GM15510 (cell line): ENCODE data around the gene GRM7.

Source experiments
- POLR2A ChIP-seq: IDR thresholded peaks from 3 replicates; pipeline ENCODE4 v1.6.1; 2011; ENCODE audit warnings: borderline replicate concordance; ENCODE audit not compliant: insufficient read length; ENCODE audit errors: extremely low read depth

The GRM7 gene

DNA sequence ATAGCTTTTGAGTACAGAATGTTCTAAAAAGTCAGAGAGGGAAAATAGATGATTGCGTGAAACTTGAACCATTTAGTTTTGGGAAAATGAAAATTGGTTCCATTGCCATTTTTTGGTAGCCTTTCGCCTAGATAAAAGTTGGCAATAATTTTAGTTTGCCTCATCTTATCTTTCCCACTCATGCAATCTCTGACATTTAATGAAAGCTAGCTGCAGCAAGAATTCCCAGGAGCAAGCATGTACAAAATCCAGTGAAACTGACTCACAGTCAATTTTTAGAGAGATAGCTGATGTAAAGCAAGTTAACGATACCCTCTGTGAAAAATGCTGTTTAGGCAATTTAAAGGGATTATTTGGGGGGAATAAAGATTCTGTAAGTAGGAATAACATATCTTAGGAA lies 797.4 kb downstream of the GRM7 start:
- no peak for TF ChIP-seq POLR2A

DNA sequence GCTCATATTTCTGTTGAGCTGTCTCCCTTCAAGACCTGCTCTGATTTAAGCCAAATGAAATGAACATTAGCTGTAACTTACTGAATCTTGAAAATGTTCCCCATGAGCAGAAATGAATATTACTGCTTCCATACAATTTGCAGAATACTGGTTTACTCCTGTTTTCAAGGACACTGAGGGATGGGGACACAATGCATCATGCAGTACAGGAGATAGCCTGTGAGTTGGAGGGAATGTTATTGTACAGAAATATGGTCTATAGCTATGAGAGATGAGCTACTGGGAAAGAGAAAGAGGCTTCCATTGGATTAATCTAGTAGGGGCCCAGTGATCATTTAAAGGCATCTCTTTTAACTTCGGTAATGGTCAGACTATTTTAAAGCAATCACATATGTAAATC lies 798.2 kb downstream of the GRM7 start:
- TF ChIP-seq POLR2A = no peak

DNA sequence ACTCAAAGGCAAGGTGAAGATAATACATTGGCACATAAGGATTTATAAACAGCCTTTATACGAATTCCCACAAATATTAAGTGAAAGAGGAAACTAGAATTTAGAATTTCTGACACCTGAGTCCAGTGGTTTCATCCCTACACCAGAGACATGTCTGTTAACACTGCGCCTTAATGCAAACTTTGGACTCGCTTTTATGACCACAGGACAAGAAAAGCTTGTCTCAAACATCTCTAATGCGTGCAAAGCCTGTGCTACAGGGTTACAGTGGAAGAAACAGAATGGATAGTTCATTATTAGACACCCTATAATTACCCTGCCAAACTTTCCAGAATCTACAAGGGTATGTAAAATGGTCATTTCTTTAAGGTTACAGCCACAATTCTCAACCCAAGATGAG lies 802.9 kb downstream of the GRM7 start:
- no peak for TF ChIP-seq POLR2A

DNA sequence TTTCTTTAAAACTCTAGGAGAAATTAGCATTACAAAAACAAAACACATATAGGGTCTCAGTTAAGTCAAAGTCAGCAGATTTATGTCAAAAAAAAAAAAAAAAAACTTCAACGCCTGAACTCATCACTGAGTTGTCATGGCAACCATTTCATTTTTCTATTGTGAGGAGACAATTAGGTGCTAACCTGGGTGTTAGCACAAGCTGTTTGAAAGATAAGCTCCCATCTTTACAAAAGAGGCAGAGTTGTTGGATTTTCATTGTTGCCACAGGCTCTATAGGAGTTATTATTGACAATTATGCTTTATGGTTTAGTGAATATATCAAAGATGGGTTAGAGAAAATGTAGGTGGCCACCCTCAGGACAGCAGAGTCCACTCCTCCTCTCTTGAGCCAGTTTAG lies 806.9 kb downstream of the GRM7 start:
- no peak for TF ChIP-seq POLR2A

DNA sequence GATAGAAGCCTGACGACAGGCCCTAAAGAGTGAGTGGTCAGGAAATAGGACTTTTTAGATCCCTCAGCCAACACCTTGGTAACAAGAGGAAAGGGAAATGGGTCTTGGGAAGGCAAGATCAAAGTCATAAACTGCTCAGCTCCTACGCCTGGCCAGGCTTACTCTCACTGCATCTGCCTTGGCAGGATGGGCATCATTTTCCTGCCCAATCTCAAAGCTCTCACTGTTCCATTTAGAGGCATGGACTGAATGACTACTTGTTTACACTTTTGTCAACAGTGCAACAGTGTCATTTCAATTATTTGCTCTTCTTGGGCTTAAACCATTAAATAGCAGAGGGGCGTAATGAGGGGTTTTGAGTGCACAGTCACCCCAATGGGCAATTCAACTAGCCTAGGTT lies 808.7 kb downstream of the GRM7 start:
- TF ChIP-seq POLR2A = no peak

DNA sequence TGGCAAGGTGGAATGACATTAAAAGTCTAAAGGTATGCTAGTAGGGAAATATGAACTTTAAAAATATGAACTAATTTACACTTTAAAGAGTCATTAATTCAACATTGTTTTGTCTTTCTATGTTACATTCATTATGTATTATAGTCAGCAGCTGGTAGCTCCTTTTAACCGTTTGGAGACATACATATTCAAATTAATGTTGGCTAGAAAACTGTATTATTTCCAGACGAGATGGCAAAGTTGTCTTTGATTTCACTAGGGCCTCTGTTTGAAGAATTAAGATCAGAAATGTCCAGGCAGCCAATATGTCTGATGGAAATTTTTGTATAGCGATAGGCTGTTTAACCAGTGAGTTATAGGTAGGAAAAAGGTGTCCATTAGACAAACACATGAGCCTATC lies 817.6 kb downstream of the GRM7 start:
- no peak for TF ChIP-seq POLR2A

DNA sequence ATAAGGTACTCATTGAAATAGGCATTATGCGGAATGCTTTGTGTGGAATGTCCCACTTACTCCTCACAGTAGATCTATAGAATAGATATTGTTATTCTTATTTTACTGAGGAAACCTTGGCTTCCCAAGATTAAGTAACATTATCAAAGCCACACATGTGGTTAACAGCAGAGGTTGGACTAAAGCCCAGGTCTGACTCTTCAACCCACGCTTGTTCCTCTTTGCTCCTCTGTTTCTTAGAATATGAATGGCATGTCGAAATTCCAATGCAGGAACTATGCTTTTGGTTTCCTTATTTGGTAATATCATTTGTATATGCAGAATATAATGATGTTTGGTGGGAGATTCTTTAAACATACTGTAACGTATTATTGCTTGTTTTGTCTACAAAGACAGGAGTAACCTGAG lies 821.9 kb downstream of the GRM7 start:
- TF ChIP-seq POLR2A = no peak

DNA sequence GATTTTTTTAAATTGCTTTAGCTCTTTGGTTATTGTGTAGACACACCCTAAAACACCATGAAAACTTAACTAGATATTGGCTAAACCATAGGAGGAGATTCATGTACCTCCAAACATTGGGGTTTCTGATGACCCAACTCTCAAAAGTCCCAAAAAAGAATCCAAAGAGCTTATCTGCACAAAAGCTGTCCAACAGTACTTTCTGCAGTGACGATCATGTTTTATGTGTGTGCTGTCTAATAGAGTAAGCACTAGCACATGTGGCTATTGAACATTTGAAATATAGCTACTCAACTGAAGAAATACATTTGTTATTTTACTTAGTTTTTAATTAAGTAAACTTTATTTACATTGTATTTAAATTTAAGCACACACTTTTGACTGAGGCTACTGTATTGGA lies 822.5 kb downstream of the GRM7 start:
- no peak for TF ChIP-seq POLR2A

DNA sequence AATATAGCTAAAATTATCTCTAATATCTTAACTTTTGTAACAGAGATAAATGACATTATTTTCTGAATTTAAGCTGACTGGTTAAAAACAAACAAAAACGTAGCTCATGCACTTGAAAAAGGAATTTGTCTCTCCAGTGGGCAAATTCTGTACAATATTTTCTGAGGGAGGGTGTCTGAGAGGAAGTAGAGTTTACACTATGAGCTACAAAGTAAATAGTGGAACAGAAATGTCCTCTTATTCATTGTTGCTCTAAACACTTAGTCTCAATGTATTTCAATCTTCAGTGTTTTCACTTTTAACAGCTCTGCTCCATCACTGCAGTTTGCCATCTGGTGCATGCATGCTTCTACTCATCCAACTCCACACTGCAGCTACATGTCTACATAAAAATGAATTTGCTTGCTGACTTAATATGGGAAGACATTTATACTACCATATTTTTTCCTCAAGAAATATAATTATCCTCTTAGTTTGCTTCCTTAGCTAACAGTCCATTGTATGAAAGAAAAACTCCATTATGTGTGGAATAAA lies 823.3 kb downstream of the GRM7 start:
- no peak for TF ChIP-seq POLR2A

DNA sequence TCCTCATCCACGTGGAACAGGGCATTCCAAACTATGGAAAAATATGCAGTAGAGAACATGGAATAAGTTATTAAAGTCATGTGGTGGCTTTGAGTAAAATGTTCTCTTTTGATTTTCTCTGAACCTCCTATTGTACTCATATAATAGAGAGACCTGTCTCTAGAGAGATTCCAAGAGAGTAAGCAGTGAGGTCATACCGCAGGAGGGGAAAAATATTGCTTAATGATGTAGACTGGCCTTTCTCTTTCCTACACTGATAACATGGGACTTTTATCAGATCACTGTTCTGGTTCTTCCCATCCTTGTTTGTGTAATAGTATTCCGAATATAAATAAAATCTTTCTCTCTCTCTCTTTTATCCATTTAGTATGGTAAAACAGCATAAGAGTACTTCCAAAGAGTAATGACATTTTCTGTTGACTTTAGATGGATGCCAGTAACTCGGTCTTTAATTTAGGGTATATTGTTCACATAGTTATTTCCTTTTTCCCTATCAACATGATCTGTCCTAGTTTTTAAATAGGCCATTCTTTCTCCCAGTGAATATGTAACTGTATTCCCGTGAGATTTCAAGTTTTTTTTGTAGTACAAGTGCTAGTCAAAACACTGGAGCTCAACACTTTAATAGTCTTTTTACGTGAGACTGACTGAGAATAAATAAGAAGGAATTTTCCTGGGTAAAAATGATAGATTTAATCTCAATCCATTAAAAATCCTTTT lies 826.7 kb downstream of the GRM7 start:
- TF ChIP-seq POLR2A = no peak

DNA sequence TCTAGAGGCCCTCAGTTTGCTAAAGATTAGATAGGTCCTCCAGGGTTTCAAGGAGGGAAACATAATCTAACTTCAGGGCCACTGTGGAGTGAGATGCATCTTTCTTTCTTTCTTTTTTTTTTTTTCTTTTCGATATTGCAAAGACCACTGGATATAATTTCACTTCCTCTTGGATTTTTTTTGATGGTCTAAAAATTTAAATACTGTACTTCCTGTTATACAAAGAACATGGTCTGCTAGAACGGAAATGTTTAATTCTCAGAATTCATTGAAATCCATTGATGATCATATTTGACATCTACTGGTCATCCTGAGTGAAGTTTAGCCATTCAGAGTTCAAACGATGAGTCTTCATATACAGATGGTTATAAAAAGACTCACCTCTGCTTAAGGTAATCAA lies 832.0 kb downstream of the GRM7 start:
- no peak for TF ChIP-seq POLR2A

DNA sequence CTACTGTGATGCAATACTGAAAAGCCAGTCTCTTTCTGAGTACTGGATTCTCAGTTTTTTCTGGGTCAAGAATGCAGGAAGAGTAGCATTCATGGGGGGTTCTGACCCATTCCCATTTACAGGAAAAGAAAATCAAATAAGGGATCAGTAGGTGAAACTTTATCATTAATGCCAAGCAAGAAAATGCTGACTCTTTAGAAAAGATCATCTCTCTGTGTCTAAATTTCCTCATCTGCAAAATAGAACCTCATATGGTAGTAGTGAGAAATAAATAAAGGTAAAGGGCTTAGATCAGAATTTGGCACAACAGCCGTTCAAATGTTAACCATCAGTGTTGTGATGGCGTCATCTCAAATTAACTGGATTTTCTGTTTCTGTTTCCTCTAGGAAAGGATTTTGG lies 833.1 kb downstream of the GRM7 start:
- no peak for TF ChIP-seq POLR2A

DNA sequence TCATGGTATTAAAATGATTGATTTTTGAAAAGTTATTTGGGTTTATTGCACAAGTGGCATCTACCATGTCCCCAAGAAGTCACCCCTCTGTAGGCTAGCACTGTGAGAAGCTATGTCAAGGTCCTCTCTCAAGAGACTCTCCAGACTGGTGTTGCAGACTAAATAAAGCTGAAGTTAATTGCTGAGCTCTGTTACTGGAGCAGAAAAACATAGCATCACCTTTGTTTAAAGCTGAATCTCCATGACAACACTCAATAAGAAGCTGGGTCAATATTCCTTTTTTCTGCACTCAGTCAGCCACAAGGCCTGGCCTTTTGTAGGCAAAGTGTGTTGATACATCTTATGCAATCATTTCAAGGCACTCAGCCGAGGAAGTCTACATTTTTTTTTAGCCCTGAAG lies 834.1 kb downstream of the GRM7 start:
- no peak for TF ChIP-seq POLR2A

DNA sequence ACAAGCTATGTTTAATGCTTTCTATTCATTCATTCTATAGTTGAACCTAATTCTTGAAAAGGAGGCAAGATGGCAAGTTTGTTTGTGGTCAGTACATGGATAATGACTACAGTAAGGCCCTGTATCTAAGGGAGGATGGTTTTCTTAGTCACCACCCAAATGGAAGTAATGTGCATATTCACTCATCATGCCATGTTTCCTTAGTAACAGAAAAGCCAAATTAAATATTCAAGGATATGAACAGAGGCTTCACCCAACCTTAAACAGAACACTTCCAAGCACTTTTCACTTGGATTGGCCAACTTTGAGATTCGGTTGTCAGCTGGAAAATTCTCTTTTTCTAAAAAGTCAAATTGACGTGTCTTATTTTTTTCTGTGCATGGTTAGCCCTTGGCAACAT lies 835.4 kb downstream of the GRM7 start:
- TF ChIP-seq POLR2A = no peak

DNA sequence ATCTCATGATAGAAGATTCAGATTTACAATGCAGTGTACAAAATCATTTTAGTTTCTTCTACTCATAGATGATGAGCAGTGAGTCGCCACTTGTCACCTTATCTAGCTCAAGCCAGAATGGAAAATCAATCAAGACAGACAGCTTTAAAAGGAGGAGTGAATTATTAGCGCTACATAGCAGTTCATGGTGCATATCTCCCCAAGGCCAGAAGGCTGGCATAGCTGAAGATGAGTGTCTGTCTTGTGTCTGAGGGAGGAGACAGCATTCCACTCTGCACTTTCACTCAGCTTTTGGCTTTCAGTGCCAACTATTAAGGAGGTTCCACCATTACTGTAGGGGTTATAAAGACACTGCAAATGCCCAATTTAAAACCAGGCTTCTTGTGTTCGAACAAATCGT lies 836.6 kb downstream of the GRM7 start:
- no peak for TF ChIP-seq POLR2A

DNA sequence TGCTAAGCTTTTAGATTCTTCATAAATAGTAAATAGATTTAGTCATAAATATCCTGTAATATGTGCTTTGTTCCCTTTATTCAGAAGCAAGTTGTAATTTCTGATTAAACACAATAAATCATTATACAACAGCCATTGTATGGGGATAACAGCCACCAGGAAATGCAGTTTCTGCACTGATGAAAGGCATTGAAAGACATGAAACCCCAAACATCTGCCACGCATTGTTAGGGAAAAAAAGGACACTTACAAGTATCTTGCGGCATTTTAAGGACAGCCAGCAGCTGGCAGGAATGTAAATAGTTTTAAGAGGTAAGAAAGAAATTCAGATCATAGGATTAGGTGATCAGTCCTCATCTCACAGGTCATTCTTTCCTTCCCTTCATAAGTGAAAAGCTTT lies 839.6 kb downstream of the GRM7 start:
- no peak for TF ChIP-seq POLR2A

DNA sequence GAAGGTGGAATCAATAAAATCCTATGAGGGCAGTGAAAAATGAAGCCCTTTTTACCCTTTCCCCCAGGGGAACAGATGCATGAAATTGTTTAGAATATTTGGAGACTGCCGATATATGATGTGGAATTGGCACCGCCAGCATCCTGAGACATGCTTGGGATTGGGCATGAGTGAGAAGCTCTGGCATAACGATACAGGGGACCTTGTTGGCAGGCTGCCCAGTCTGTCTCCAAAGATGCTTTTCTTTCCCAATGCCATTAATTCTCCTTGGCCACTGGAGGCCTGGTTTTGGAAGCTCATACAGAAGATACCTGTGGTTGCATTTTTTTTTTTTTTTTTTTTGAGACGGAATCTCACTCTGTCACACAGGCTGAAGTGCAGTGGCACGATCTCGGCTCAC lies 840.1 kb downstream of the GRM7 start:
- TF ChIP-seq POLR2A = no peak
